Measurements from ENCODE around the gene CHD2.
A peak's percentile ranks its signal among the peaks of the same experiment; 100 is the strongest.

Gene CHD2

DNA sequence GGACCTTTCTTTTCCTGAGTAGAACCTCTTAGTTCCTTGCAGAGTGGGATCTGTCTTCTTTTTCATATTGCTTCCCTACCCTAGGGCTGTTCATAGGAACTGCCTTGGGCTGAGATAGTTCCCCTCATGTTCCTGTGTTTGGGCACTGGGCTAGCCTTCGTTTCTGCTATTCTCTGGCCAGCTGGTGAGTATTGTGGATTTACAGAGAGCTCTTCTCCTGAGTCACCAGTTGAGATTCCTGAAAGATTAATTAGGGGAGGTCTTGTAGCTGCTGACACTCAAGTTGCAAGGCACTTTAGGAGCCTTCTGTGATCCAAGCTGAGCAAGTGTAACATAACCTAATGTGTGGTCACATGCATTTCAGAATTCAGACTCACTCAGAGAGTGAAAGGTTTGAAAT, 30.7 kb downstream of the CHD2 start:
- peak; percentile 89 for ATAC-seq
- TF ChIP-seq ISL1 (CRISPR knock-in tag; IDR thresholded peaks at IDR 0.05), result peak; percentile 26; the same call in 1 of the 2 replicates
- TF ChIP-seq TCF4 (CRISPR knock-in tag; IDR thresholded peaks at IDR 0.05; ENCODE audit: borderline replicate concordance), result no peak

DNA sequence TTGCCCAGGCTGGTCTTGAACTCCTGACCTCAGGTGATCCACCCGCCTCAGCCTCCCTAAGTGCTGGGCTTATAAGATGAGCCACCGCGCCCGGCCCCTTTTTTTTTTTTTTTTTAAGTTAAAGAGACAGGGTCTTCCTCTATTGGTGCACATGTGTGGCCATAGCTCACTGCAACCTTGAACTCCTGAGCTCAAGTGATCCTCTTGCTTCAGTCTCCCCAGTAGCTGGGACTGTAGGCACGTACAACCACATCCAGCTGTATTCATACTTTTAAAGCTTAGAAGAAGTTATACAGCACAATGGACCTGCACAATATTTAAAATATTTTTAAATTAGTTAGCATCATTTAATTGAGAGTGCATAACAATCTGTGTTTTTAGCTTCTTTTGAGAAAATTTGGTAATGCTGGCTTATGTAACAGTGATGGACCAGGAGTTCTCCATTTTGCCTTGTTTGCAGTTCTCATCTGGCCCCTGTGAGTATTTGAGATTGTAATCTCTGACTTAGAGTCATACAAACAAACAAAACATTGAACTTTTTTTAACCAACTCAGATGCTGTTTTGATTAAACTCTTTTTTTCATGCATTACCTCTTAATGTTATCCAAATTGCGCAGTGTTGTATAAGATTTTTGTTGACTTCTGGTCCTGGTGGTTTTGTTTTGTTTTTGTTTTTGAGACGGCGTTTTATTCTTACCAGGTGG, 33.0 kb downstream of the CHD2 start:
- TF ChIP-seq ESRRG (CRISPR knock-in tag; IDR thresholded peaks at IDR 0.05) (no peak), CSDC2 (CRISPR knock-in tag; IDR thresholded peaks at IDR 0.05) (no peak), ZNF70 (CRISPR knock-in tag; IDR thresholded peaks at IDR 0.05) (no peak)
- no peak for ATAC-seq

DNA sequence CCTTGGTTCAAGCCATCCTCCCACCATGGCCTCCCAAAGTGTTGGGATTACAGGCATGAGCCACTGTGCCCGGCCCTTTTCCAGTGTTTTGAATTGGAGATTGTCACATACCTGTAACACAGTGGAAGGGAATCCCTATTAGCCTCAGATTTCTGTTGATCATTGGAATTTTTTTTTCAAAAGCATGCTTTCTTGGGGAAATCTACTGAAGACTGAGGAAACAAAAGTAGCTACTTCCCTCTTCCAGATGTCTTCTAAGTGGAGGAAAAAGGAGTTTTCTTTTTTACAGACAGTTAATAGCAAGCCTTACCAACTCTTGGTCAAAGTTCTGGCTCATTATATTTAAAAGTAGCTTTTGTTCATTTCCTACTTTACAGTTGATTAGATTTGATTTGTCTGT, 33.7 kb downstream of the CHD2 start:
- ATAC-seq, result no peak
- TF ChIP-seq ARNTL (CRISPR knock-in tag; IDR thresholded peaks at IDR 0.05; ENCODE audit: borderline replicate concordance, low read depth), result no peak
- TF ChIP-seq ZNF8 (CRISPR knock-in tag; IDR thresholded peaks at IDR 0.05), result no peak
- no peak for TF ChIP-seq ZNF565 (CRISPR knock-in tag; conservative IDR thresholded peaks at IDR 0.05; ENCODE audit: low read depth)
- TF ChIP-seq RARB (CRISPR knock-in tag; IDR thresholded peaks at IDR 0.05), result no peak
- no peak for TF ChIP-seq SNAI2 (CRISPR knock-in tag; IDR thresholded peaks at IDR 0.05)
- TF ChIP-seq, protein P1, sequence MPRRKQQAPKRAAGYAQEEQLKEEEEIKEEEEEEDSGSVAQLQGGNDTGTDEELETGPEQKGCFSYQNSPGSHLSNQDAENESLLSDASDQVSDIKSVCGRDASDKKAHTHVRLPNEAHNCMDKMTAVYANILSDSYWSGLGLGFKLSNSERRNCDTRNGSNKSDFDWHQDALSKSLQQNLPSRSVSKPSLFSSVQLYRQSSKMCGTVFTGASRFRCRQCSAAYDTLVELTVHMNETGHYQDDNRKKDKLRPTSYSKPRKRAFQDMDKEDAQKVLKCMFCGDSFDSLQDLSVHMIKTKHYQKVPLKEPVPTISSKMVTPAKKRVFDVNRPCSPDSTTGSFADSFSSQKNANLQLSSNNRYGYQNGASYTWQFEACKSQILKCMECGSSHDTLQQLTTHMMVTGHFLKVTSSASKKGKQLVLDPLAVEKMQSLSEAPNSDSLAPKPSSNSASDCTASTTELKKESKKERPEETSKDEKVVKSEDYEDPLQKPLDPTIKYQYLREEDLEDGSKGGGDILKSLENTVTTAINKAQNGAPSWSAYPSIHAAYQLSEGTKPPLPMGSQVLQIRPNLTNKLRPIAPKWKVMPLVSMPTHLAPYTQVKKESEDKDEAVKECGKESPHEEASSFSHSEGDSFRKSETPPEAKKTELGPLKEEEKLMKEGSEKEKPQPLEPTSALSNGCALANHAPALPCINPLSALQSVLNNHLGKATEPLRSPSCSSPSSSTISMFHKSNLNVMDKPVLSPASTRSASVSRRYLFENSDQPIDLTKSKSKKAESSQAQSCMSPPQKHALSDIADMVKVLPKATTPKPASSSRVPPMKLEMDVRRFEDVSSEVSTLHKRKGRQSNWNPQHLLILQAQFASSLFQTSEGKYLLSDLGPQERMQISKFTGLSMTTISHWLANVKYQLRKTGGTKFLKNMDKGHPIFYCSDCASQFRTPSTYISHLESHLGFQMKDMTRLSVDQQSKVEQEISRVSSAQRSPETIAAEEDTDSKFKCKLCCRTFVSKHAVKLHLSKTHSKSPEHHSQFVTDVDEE (CRISPR knock-in tag; IDR thresholded peaks at IDR 0.05), result no peak
- TF ChIP-seq ZC3H10 (CRISPR knock-in tag; IDR thresholded peaks at IDR 0.05), result no peak
- TF ChIP-seq ESRRG (CRISPR knock-in tag; IDR thresholded peaks at IDR 0.05), result no peak
- no peak for TF ChIP-seq TOX (CRISPR knock-in tag; IDR thresholded peaks at IDR 0.05; ENCODE audit: borderline replicate concordance)

DNA sequence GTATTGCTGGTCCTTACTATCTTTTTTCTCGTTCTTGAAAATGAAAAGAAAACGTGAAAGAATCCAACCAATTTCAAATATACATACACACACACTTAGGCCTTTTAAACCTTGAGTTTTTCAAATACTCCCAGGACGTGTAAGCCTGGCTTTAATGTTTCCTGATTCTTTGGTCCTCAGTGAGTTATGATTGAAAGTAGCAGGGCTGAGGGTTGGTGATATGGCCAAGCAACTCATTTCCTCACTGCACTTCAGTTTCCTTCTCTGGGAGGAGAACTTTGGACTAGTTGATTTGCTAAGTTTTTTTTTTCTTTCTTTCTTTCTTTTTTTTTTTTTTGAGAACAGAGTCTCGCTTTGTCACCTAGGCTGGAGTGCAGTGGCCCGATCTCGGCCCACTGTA, 34.6 kb downstream of the CHD2 start:
- TF ChIP-seq ZFP3 (CRISPR knock-in tag; IDR thresholded peaks at IDR 0.05) (no peak), CSDC2 (CRISPR knock-in tag; IDR thresholded peaks at IDR 0.05) (no peak), ARNTL (CRISPR knock-in tag; IDR thresholded peaks at IDR 0.05; ENCODE audit: borderline replicate concordance, low read depth) (no peak), GLIS3 (CRISPR knock-in tag; IDR thresholded peaks at IDR 0.05) (no peak), PPARA (CRISPR knock-in tag; IDR thresholded peaks at IDR 0.05; ENCODE audit: borderline replicate concordance) (no peak), ZC3H10 (CRISPR knock-in tag; IDR thresholded peaks at IDR 0.05) (no peak), ZFP30 (CRISPR knock-in tag; IDR thresholded peaks at IDR 0.05) (no peak), SNAI2 (CRISPR knock-in tag; IDR thresholded peaks at IDR 0.05) (no peak), OSR1 (CRISPR knock-in tag; IDR thresholded peaks at IDR 0.05) (no peak), ISL1 (CRISPR knock-in tag; IDR thresholded peaks at IDR 0.05) (no peak), ZNF565 (CRISPR knock-in tag; conservative IDR thresholded peaks at IDR 0.05; ENCODE audit: low read depth) (no peak), TOX (CRISPR knock-in tag; IDR thresholded peaks at IDR 0.05; ENCODE audit: borderline replicate concordance) (no peak), ESRRG (CRISPR knock-in tag; IDR thresholded peaks at IDR 0.05) (no peak), TCF4 (CRISPR knock-in tag; IDR thresholded peaks at IDR 0.05; ENCODE audit: borderline replicate concordance) (no peak)
- TF ChIP-seq, protein P2, sequence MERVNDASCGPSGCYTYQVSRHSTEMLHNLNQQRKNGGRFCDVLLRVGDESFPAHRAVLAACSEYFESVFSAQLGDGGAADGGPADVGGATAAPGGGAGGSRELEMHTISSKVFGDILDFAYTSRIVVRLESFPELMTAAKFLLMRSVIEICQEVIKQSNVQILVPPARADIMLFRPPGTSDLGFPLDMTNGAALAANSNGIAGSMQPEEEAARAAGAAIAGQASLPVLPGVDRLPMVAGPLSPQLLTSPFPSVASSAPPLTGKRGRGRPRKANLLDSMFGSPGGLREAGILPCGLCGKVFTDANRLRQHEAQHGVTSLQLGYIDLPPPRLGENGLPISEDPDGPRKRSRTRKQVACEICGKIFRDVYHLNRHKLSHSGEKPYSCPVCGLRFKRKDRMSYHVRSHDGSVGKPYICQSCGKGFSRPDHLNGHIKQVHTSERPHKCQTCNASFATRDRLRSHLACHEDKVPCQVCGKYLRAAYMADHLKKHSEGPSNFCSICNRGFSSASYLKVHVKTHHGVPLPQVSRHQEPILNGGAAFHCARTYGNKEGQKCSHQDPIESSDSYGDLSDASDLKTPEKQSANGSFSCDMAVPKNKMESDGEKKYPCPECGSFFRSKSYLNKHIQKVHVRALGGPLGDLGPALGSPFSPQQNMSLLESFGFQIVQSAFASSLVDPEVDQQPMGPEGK (CRISPR knock-in tag; IDR thresholded peaks at IDR 0.05; ENCODE audit: borderline replicate concordance), result no peak
- TF ChIP-seq, protein P3, sequence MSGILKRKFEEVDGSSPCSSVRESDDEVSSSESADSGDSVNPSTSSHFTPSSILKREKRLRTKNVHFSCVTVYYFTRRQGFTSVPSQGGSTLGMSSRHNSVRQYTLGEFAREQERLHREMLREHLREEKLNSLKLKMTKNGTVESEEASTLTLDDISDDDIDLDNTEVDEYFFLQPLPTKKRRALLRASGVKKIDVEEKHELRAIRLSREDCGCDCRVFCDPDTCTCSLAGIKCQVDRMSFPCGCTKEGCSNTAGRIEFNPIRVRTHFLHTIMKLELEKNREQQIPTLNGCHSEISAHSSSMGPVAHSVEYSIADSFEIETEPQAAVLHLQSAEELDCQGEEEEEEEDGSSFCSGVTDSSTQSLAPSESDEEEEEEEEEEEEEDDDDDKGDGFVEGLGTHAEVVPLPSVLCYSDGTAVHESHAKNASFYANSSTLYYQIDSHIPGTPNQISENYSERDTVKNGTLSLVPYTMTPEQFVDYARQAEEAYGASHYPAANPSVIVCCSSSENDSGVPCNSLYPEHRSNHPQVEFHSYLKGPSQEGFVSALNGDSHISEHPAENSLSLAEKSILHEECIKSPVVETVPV (CRISPR knock-in tag; IDR thresholded peaks at IDR 0.05), result no peak
- TF ChIP-seq, protein P1 (CRISPR knock-in tag; IDR thresholded peaks at IDR 0.05), result no peak
- TF ChIP-seq, protein P4, sequence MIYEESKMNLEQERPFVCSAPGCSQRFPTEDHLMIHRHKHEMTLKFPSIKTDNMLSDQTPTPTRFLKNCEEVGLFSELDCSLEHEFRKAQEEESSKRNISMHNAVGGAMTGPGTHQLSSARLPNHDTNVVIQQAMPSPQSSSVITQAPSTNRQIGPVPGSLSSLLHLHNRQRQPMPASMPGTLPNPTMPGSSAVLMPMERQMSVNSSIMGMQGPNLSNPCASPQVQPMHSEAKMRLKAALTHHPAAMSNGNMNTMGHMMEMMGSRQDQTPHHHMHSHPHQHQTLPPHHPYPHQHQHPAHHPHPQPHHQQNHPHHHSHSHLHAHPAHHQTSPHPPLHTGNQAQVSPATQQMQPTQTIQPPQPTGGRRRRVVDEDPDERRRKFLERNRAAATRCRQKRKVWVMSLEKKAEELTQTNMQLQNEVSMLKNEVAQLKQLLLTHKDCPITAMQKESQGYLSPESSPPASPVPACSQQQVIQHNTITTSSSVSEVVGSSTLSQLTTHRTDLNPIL (CRISPR knock-in tag; IDR thresholded peaks at IDR 0.05; ENCODE audit: low read depth), result no peak
- TF ChIP-seq, protein P5, sequence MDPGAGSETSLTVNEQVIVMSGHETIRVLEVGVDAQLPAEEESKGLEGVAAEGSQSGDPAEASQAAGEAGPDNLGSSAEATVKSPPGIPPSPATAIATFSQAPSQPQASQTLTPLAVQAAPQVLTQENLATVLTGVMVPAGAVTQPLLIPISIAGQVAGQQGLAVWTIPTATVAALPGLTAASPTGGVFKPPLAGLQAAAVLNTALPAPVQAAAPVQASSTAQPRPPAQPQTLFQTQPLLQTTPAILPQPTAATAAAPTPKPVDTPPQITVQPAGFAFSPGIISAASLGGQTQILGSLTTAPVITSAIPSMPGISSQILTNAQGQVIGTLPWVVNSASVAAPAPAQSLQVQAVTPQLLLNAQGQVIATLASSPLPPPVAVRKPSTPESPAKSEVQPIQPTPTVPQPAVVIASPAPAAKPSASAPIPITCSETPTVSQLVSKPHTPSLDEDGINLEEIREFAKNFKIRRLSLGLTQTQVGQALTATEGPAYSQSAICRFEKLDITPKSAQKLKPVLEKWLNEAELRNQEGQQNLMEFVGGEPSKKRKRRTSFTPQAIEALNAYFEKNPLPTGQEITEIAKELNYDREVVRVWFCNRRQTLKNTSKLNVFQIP (CRISPR knock-in tag; IDR thresholded peaks at IDR 0.05; ENCODE audit: borderline replicate concordance, low read depth), result no peak
- no peak for ATAC-seq
